Common myeloid progenitor, CD34-positive (primary cell): ENCODE results near the gene RABL2A.
"Not testable (repeated sequence)": the region's sequence is repeated elsewhere in the genome, so short reads cannot be mapped to it uniquely, and the experiment has no call there.

Source experiments
- CTCF ChIA-PET: fragments of 350-600 bp; sonication (Branson Sonifier 250); formaldehyde crosslinking; loops from one replicate; lab custom pipeline; 2021; ENCODE audit warnings: antibody characterized with exemption; lab: Charles Lee
- POLR2A ChIA-PET: fragments of 350-600 bp; sonication (Branson Sonifier 250); formaldehyde crosslinking; loops from one replicate; lab custom pipeline; 2021; ENCODE audit warnings: antibody characterized with exemption; lab: Charles Lee
- DNase-seq, 3 donors: peaks; one replicate each; pipeline versions ENCODE4 v3.0.0 to v3.0.0-alpha.2; 2013
- H3K27ac ChIP-seq, 2 experiments: 1 replicate in 1 of 2; 2 replicates in 1 of 2; pipeline ENCODE4 v1.7.0; 2013; ENCODE audit warnings: inconsistent platforms in 2 of 2, low read length in 2 of 2, mild to moderate bottlenecking in 2 of 2, low read depth in 1 of 2, moderate library complexity in 1 of 2; ENCODE audit not compliant: severe bottlenecking in 2 of 2, insufficient read depth in 1 of 2, poor library complexity in 1 of 2
- H3K27me3 ChIP-seq, 5 experiments: replicated peaks in 2 of 5; 1 replicate in 3 of 5; 2 replicates in 2 of 5; pipeline versions ENCODE4 v1.6.1 to v1.7.0; 2013; ENCODE audit warnings: low read length in 4 of 5, mild to moderate bottlenecking in 2 of 5, moderate library complexity in 2 of 5, inconsistent platforms in 1 of 5; ENCODE audit not compliant: insufficient read depth in 5 of 5, control insufficient read depth in 4 of 5
- H3K36me3 ChIP-seq, 4 experiments: 1 replicate in 2 of 4; 2 replicates in 2 of 4; pipeline versions ENCODE4 v1.6.1 to v1.7.0; 2013; ENCODE audit warnings: low read length in 3 of 4, control low read depth in 1 of 4, mild to moderate bottlenecking in 1 of 4; ENCODE audit not compliant: control insufficient read depth in 4 of 4, insufficient read depth in 4 of 4
- H3K4me1 ChIP-seq, 4 experiments: 1 replicate in 3 of 4; 2 replicates in 1 of 4; pipeline versions ENCODE4 v1.6.1 to v1.7.1; 2013; ENCODE audit warnings: low read length in 3 of 4, mild to moderate bottlenecking in 3 of 4, control low read depth in 1 of 4, inconsistent platforms in 1 of 4, moderate library complexity in 1 of 4; ENCODE audit not compliant: control insufficient read depth in 4 of 4, insufficient read depth in 4 of 4; ENCODE audit errors: control extremely low read depth in 1 of 4
- H3K4me3 ChIP-seq, 7 experiments: 1 replicate in 4 of 7; 2 replicates in 3 of 7; pipeline versions ENCODE4 v1.5.1 to v1.7.0; 2013; ENCODE audit warnings: mild to moderate bottlenecking in 7 of 7, low read length in 6 of 7, moderate library complexity in 6 of 7, inconsistent platforms in 2 of 7, low read depth in 2 of 7, control low read depth in 1 of 7; ENCODE audit not compliant: insufficient read depth in 4 of 7, control insufficient read depth in 1 of 7; ENCODE audit errors: extremely low read depth in 1 of 7
- H3K9me3 ChIP-seq, 5 experiments: 1 replicate in 4 of 5; 2 replicates in 1 of 5; pipeline versions ENCODE4 v1.6.1 to v1.7.1; 2013; ENCODE audit warnings: low read length in 4 of 5, mild to moderate bottlenecking in 2 of 5, inconsistent platforms in 1 of 5, low read depth in 1 of 5, moderate library complexity in 1 of 5; ENCODE audit not compliant: control insufficient read depth in 4 of 5, insufficient read depth in 2 of 5; ENCODE audit errors: control extremely low read depth in 1 of 5
- WGBS: methylation state at CpG from one replicate; pipeline ENCODE4 v1.1.5; 2013; ENCODE audit not compliant: insufficient coverage; 5-methylcytosine and 5-hydroxymethylcytosine counted together

RABL2A gene

GRCh38 chr2:113677330-113677729, 50.3 kb downstream of the RABL2A start:
- H3K27me3 ChIP-seq = no peaks in the 10 kb centered on the region
- 100% methylated on average over 2 of the region's 2 CpGs for WGBS
- no peaks in the 10 kb centered on the region for H3K36me3 ChIP-seq
- ChIA-PET CTCF (no interaction called here), POLR2A (no interaction called here)
- no peak overlapping the region for H3K4me3 ChIP-seq
- no peak for DNase-seq
- peaks cover 0 to 3% (median 3%) of the 10 kb centered on the region in 5 experiments for H3K9me3 ChIP-seq
- peaks cover 0 to 5% (median 2%) of the 10 kb centered on the region in 4 experiments for H3K4me1 ChIP-seq
- no peak overlapping the region for H3K27ac ChIP-seq

GRCh38 chr2:113679457-113679856, 52.4 kb downstream of the RABL2A start:
- CTCF ChIA-PET = interaction anchor here (1.4 kb wide), 1 partner anchor 22 kb away, joined by 3 read pairs; no protein-coding TSS in a partner anchor

GRCh38 chr2:113685471-113685870, 58.4 kb downstream of the RABL2A start:
- Histone ChIP-seq H3K9me3 (peaks cover 0 to 3% (median 0%) of the 10 kb centered on the region in 5 experiments), H3K27ac (no peak overlapping the region), H3K4me3 (no peak overlapping the region), H3K36me3 (no peaks in the 10 kb centered on the region), H3K4me1 (no peaks in the 10 kb centered on the region), H3K27me3 (no peaks in the 10 kb centered on the region)
- DNase-seq = no peak
- CTCF ChIA-PET = interaction anchor here (1.0 kb wide), 1 partner anchor 15 kb away, joined by 3 read pairs; no protein-coding TSS in a partner anchor
- POLR2A ChIA-PET = interaction anchor here (0.7 kb wide), 1 partner anchor 8 kb away, joined by 3 read pairs; no protein-coding TSS in a partner anchor
- 100% methylated on average over 2 of the region's 8 CpGs for WGBS

More at GRCh38 chr2:113679457-113679856, 52.4 kb downstream of the RABL2A start:
- Histone ChIP-seq H3K4me3 (no peak overlapping the region), H3K27me3 (no peaks in the 10 kb centered on the region), H3K27ac (no peak overlapping the region), H3K9me3 (peaks cover 0 to 3% (median 0%) of the 10 kb centered on the region in 5 experiments), H3K4me1 (no peaks in the 10 kb centered on the region), H3K36me3 (no peaks in the 10 kb centered on the region)
- WGBS = 96% methylated on average over 6 of the region's 8 CpGs
- POLR2A ChIA-PET = no interaction called here
- DNase-seq = no peak

GRCh38 chr2:113686537-113686936, 59.5 kb downstream of the RABL2A start:
- DNase-seq = no peak
- H3K27me3 ChIP-seq = no peaks in the 10 kb centered on the region
- WGBS = no CpG with 5 or more reads among the region's 2 CpGs
- H3K36me3 ChIP-seq = no peaks in the 10 kb centered on the region
- H3K27ac ChIP-seq = no peak overlapping the region
- CTCF ChIA-PET = interaction anchor here (1.0 kb wide), 2 partner anchors 8 to 14 kb away, joined by 3 read pairs; no protein-coding TSS in a partner anchor
- peaks cover 0 to 3% (median 0%) of the 10 kb centered on the region in 4 experiments for H3K4me1 ChIP-seq
- H3K4me3 ChIP-seq = no peak overlapping the region
- POLR2A ChIA-PET = no interaction called here
- peaks cover 0 to 3% (median 0%) of the 10 kb centered on the region in 5 experiments for H3K9me3 ChIP-seq

- CTCF ChIA-PET = interaction anchor here (1.5 kb wide), 1 partner anchor 10 kb away, joined by 7 read pairs; no protein-coding TSS in a partner anchor
Measured at GRCh38 chr2:113690871-113691270, 63.8 kb downstream of the RABL2A start.

More at GRCh38 chr2:113690871-113691270, 63.8 kb downstream of the RABL2A start:
- POLR2A ChIA-PET, H3K9me3 ChIP-seq, H3K27me3 ChIP-seq, H3K4me3 ChIP-seq, H3K36me3 ChIP-seq, H3K27ac ChIP-seq: not testable (repeated sequence)
- WGBS = no CpG with 5 or more reads among the region's 3 CpGs
- peaks cover 7 to 21% (median 17%) of the 10 kb centered on the region in 4 experiments for H3K4me1 ChIP-seq
- peak in 2 of 3 donors; percentile 22 to 50 for DNase-seq
